Ascending aorta (tissue), 2 donors: ENCODE data around the gene UNC5C. TPM values are rescaled to one million over a fixed set of nuclear protein-coding genes. Genes with fewer than 3 reads are reported as not detected.

Experiments used
- DNase-seq, 2 donors: peaks; one replicate each; pipeline ENCODE4 v3.0.0-alpha.2; 2019; ENCODE audit warnings: low spot score in 2 of 2
- H3K27ac ChIP-seq, 2 donors: fragments of 200-600 bp; sonication (generic); one replicate each; pipeline ENCODE4 v1.5.1; 2016 to 2017; ENCODE audit warnings: mild to moderate bottlenecking in 1 of 2
- H3K27me3 ChIP-seq: fragments of 200-600 bp; sonication (generic); one replicate; pipeline ENCODE4 v1.5.1; 2017
- H3K36me3 ChIP-seq, 2 donors: fragments of 200-600 bp; sonication (generic); one replicate each; pipeline ENCODE4 v1.5.1; 2016
- H3K4me1 ChIP-seq, 2 donors: fragments of 200-600 bp; sonication (generic); one replicate each; pipeline ENCODE4 v1.5.1; 2016 to 2017; ENCODE audit warnings: mild to moderate bottlenecking in 1 of 2
- H3K4me3 ChIP-seq, 2 donors: fragments of 200-600 bp; sonication (generic); one replicate each; pipeline ENCODE4 v1.5.1; 2016 to 2017; ENCODE audit warnings: mild to moderate bottlenecking in 1 of 2
- H3K9me3 ChIP-seq, 2 donors: fragments of 200-600 bp; sonication (generic); one replicate each; pipeline ENCODE4 v1.5.1; 2016
- intact Hi-C: fragments of 100-400 bp; cut with DNase I; formaldehyde crosslinking; loops from one replicate; pipeline ENCODE4 v1.15.1; 2023
- total RNA-seq: library from RNA; depleted of rRNA; stranded (reverse); fragments of >200 nt; gene quantifications from one replicate; pipeline ENCODE4 v1.1.0, GENCODE V29; 2016
- TF ChIP-seq, protein P1 (sequence below), 3 experiments: fragments of 200-600 bp in 2 of 3; fragments of 450-650 bp in 1 of 3; sonication (generic) in 2 of 3; IDR thresholded peaks; one replicate each; pipeline ENCODE4 v1.5.1; 2016 to 2019; ENCODE audit warnings: antibody characterized with exemption in 3 of 3, mild to moderate bottlenecking in 1 of 3, moderate library complexity in 1 of 3

The UNC5C gene
- total RNA-seq, 1 donor from 2014 or later = 13.3 TPM

DNA sequence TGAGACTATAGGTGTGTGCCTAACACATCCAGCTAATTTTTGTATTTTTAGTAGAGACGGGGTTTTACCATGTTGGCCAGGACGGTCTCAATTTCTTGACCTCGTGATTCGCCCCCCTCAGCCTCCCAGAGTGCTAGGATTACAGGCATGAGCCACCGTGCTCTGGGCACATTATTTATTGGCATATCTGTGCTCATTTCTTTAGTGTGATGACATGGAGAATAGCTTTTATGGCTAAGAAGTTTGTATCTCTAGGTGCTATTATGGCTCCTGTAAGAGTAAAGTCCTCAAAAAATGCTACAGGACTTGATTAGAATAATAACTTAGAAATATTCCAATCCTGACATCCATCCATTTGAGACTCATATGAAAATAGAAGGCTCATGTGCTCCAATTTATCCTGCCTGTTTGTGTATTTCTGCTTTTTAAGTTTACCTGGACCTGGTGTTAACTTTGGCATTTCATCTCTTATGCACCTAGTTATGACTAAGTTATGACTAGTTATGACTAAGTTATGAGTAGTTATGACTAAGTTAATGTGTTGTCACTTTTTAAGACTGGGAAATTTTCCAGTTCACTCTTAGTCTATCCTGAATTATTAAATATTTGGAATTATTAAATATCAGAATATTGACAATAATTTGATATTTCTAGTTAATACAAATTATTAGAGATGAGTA is 36.4 kb upstream of the UNC5C start:
- Histone ChIP-seq H3K27ac (no peak overlapping the region), H3K27me3 (no peaks in the 10 kb centered on the region), H3K36me3 (no peaks in the 10 kb centered on the region), H3K9me3 (peaks cover 0 to under 1% of the 10 kb centered on the region in 2 donors), H3K4me3 (no peak overlapping the region), H3K4me1 (no peaks in the 10 kb centered on the region)
- TF ChIP-seq, protein P1, sequence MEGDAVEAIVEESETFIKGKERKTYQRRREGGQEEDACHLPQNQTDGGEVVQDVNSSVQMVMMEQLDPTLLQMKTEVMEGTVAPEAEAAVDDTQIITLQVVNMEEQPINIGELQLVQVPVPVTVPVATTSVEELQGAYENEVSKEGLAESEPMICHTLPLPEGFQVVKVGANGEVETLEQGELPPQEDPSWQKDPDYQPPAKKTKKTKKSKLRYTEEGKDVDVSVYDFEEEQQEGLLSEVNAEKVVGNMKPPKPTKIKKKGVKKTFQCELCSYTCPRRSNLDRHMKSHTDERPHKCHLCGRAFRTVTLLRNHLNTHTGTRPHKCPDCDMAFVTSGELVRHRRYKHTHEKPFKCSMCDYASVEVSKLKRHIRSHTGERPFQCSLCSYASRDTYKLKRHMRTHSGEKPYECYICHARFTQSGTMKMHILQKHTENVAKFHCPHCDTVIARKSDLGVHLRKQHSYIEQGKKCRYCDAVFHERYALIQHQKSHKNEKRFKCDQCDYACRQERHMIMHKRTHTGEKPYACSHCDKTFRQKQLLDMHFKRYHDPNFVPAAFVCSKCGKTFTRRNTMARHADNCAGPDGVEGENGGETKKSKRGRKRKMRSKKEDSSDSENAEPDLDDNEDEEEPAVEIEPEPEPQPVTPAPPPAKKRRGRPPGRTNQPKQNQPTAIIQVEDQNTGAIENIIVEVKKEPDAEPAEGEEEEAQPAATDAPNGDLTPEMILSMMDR (IDR thresholded peaks at IDR 0.05) = no peak
- intact Hi-C loops = no loop called here
- DNase-seq = no peak

DNA sequence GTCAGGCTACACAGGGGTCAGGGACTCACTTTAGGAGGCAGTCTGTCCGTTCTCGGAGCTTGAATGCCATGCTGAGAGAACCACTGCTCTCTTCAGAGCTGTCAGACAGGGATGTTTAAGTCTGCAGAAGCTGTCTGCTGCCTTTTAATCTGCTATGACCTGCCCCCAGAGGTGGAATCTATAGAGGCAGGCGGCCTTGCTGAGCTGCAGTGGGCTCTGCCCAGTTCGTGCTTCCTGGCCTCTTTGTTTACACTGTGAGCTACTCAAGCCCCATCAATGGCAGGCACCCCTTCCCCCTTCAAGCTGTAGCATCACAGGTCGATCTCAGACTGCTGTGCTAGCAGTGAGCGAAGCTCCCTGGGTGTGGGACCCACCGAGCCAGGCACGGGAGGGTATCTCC is 31.5 kb upstream of the UNC5C start:
- Histone ChIP-seq H3K27ac (no peak overlapping the region), H3K4me3 (no peak overlapping the region), H3K27me3 (no peaks in the 10 kb centered on the region), H3K9me3 (peaks cover 0 to 23% of the 10 kb centered on the region in 2 donors), H3K36me3 (no peaks in the 10 kb centered on the region), H3K4me1 (no peaks in the 10 kb centered on the region)
- intact Hi-C loops = no loop called here
- TF ChIP-seq, protein P1 (IDR thresholded peaks at IDR 0.05) = no peak
- no peak for DNase-seq

DNA sequence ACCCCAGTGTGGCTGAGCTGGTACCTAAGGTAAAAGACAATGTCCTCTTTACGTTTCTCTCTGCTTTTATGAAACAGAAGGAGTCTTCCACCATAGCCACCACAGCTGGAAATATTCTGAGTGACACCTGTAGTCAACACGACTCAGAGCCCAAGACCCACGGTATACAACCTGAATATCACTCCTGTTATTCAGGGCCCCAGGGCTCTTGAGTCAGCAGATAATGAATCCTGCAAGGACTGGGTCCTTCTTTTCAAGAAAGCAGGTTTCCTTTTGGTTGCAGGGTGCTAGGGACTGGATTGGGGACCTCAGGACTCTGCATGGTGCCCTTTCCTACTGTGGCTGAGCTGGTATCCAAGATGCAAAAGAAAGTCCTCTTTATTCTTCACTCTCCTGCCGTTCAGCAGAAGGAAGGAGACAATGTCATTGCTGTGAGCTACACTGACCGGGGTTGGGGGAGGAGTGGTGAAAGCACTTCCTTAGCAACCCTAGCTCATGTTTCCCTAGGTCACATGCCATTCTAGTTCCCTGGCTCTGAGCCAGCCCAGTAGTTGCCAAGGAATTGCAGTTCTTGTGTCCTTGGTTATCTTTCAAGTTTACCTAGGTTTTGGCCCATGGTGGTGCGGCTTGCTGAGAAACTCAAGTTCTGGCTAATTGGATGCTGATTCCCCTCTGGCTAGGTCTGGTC is 23.7 kb upstream of the UNC5C start:
- intact Hi-C loops = no loop called here
- DNase-seq = no peak
- Histone ChIP-seq H3K27me3 (no peaks in the 10 kb centered on the region), H3K36me3 (no peaks in the 10 kb centered on the region), H3K27ac (no peak overlapping the region), H3K4me1 (no peaks in the 10 kb centered on the region), H3K4me3 (no peak overlapping the region), H3K9me3 (peaks cover 0 to 5% of the 10 kb centered on the region in 2 donors)
- TF ChIP-seq, protein P1 (IDR thresholded peaks at IDR 0.05) = no peak

DNA sequence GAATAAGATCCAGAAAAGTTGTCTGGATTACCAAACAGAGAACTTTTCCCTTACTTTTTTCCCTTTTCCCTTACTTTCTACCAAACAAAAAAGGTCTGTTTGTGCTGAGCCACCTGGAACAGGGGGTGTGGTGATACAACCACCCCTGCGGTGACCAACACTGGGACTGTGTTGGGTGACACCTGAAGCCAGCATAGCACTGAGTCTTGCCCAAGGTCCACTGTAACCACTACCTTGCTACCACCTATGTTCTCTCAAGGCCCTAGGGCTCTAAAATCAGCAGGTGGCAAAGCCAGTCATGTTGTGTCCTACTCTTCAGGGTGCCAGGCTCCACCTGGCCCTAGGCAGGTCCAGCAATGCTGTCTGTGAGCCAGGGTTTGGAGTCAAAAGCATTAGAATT is 22.8 kb upstream of the UNC5C start:
- Histone ChIP-seq H3K27me3 (no peaks in the 10 kb centered on the region), H3K36me3 (no peaks in the 10 kb centered on the region), H3K27ac (no peak overlapping the region), H3K9me3 (peaks cover 0 to 5% of the 10 kb centered on the region in 2 donors), H3K4me1 (no peaks in the 10 kb centered on the region), H3K4me3 (no peak overlapping the region)
- intact Hi-C loops = no loop called here
- no peak for DNase-seq
- TF ChIP-seq, protein P1 (IDR thresholded peaks at IDR 0.05) = no peak

DNA sequence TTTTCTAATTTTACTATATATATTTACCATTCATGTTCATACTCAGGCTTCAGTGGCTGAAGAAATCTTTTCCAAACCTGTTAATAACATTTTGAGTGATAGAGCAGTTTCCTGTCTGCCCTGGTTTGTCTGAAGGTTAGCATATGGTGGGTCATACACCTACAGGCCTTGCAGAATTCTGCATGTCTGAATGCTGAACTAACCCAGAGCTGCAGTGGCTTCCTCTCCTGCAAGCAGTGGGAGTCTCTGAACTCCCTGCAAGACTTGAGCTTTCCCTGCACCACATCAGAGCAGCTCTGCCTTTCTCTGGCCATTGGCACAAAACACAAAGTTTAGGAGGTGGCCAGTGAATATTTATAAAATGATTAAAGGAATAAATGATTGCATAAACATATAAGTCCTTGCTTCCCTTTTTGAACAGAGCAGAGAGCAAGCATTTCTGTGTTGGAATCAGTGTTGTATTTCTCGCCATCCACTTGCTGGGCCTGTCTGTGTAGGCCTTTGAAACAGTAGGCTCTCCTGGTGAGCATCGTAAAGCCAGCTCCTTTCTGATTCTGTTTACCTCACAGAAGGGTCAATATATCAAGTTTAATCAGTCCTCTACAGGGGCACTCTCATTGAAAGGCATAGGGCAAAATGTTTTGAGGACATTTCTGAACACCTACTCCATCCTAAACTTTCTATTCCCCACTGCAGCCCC is 15.0 kb upstream of the UNC5C start:
- Histone ChIP-seq H3K36me3 (no peaks in the 10 kb centered on the region), H3K27me3 (no peaks in the 10 kb centered on the region), H3K27ac (no peak overlapping the region), H3K9me3 (no peaks in the 10 kb centered on the region), H3K4me1 (no peaks in the 10 kb centered on the region), H3K4me3 (no peak overlapping the region)
- intact Hi-C loops = no loop called here
- TF ChIP-seq, protein P1 (IDR thresholded peaks at IDR 0.05) = no peak
- DNase-seq = no peak
